Measurements from ENCODE around the gene DCBLD1.

Gene DCBLD1

DNA sequence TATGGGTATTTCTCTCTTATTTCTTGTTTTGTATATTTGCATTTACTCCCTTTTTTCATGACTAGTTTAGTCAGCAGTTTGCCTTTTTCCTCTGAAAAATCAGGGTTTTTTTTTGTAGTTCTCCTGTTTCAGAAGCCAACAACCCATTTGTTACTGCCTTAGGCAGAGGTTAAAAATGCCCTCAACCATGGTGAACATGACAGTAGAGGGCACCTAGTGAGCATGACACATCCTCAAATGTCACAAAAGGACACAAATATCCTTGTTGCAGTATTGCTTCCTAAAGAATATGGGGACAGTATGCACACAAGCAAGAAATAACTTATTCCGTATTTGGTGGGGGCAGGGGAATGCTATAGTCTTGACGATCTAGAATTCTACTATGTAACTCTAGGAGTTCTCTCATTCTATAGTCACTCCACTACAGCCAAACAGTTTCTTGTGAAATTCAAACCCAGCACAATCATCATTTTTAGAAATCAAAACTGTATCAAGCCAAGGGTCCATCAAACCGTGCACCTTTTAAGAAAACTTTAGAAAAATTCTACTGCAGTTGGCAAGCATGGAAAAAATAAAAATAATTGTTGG is 72.9 kb downstream of the DCBLD1 start:
- Histone ChIP-seq H3K36me3 (ENCODE audit: control insufficient read depth, insufficient read depth, low read length) (no peaks in the 10 kb centered on the region), H3K9me3 (ENCODE audit: control insufficient read depth, low read length) (no peaks in the 10 kb centered on the region), H3K27me3 (ENCODE audit: control insufficient read depth, insufficient read depth, low read length) (no peaks in the 10 kb centered on the region), H3K4me1 (ENCODE audit: control insufficient read depth, insufficient read depth, low read length) (no peaks in the 10 kb centered on the region), H3K4me3 (ENCODE audit: low read length) (no peak overlapping the region), H3K9ac (ENCODE audit: low read length) (no peak overlapping the region)

DNA sequence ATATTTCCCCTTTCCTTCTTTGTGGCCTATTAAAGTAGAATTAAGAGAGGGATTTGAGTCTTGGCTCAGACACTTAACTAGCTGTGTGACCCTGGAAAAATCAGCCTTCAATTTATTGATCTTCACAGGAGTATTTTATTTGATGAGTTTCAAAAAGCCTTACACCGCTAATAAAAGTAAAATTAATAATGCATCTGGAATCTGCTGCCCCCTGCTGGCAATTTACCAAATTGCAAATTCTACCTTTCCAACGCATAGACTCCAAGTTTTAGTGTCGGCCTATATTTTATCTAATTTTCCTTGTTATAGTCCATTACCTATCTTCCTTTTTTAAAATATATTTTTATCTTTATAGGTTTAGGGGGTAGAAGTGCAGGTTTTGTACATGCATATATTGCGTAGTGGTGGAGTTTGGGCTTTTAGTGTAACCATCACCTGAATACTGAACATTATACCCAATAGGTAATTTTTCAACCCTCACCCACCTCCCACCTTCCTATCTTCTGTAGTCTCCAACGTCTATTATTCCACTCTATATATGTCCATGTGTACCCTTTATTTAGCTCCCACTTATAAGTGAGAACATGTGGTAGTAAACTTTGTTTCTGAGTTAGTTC is 73.5 kb downstream of the DCBLD1 start:
- Histone ChIP-seq H3K9me3 (ENCODE audit: control insufficient read depth, low read length) (no peaks in the 10 kb centered on the region), H3K36me3 (ENCODE audit: control insufficient read depth, insufficient read depth, low read length) (no peaks in the 10 kb centered on the region), H3K9ac (ENCODE audit: low read length) (no peak overlapping the region), H3K4me3 (ENCODE audit: low read length) (no peak overlapping the region), H3K4me1 (ENCODE audit: control insufficient read depth, insufficient read depth, low read length) (no peaks in the 10 kb centered on the region), H3K27me3 (ENCODE audit: control insufficient read depth, insufficient read depth, low read length) (no peaks in the 10 kb centered on the region)

DNA sequence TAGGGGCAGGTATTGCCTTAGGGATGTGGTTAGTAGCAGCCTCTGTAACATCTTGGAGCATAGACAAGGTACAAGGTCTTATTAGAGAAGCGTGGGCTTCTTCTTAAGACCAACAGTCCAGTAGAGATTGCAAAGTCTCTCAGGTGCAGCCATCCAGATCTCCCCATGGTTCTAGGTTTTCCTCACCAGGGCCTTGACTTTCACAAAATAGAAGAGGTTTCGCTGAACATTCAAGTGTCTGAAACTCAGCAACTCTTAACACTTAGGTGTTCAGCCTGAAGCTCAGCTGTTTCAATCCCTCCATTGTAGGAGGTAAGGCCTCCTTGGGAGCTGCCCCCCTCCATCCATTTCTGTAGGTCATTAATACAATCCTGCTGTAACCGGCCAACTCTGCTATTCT is 75.5 kb downstream of the DCBLD1 start:
- Histone ChIP-seq H3K4me3 (ENCODE audit: low read length) (no peak overlapping the region), H3K36me3 (ENCODE audit: control insufficient read depth, insufficient read depth, low read length) (no peaks in the 10 kb centered on the region), H3K9ac (ENCODE audit: low read length) (no peak overlapping the region), H3K4me1 (ENCODE audit: control insufficient read depth, insufficient read depth, low read length) (no peaks in the 10 kb centered on the region), H3K9me3 (ENCODE audit: control insufficient read depth, low read length) (no peaks in the 10 kb centered on the region), H3K27me3 (ENCODE audit: control insufficient read depth, insufficient read depth, low read length) (no peaks in the 10 kb centered on the region)

DNA sequence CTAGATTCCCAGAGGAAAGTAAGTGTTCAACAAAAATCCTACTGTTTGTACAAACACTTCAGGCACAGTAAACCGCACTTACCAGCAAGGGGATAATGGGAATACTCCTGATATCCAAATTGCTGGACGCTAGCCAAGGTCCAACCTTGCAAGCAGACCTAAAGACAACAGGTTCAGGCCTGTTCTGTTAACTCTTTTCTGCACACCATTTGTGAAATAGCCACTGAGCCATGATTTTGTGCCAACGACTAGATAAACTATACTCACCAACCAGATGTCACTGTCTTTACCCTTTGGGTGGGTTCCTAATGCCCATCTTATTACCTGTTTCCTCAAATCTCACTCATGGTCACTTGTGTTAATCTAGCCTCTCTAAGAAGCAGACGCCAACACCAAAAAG is 76.3 kb downstream of the DCBLD1 start:
- Histone ChIP-seq H3K9ac (ENCODE audit: low read length) (no peak overlapping the region), H3K4me1 (ENCODE audit: control insufficient read depth, insufficient read depth, low read length) (no peaks in the 10 kb centered on the region), H3K4me3 (ENCODE audit: low read length) (no peak overlapping the region), H3K36me3 (ENCODE audit: control insufficient read depth, insufficient read depth, low read length) (no peaks in the 10 kb centered on the region), H3K27me3 (ENCODE audit: control insufficient read depth, insufficient read depth, low read length) (no peaks in the 10 kb centered on the region), H3K9me3 (ENCODE audit: control insufficient read depth, low read length) (no peaks in the 10 kb centered on the region)

DNA sequence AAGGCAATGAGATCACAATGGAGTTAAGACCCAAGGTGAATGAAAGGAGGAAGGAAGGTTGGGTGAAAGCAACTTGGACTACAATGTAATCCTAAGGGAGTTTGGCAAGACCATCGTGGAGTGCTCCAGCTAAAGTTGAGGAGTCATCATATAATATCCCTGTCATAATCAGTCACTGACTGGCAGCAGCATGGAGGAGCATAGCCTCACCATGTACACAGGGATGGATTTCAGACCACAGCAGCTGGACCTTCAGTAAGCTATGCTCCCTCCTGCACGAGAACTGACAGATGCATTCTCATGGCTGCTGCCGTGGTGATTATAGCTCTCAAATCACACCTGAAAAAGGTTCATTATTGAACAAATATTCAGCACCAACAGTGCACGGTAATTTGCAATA is 76.8 kb downstream of the DCBLD1 start:
- Histone ChIP-seq H3K9me3 (ENCODE audit: control insufficient read depth, low read length) (no peaks in the 10 kb centered on the region), H3K36me3 (ENCODE audit: control insufficient read depth, insufficient read depth, low read length) (no peaks in the 10 kb centered on the region), H3K9ac (ENCODE audit: low read length) (no peak overlapping the region), H3K27me3 (ENCODE audit: control insufficient read depth, insufficient read depth, low read length) (no peaks in the 10 kb centered on the region), H3K4me1 (ENCODE audit: control insufficient read depth, insufficient read depth, low read length) (no peaks in the 10 kb centered on the region), H3K4me3 (ENCODE audit: low read length) (no peak overlapping the region)

DNA sequence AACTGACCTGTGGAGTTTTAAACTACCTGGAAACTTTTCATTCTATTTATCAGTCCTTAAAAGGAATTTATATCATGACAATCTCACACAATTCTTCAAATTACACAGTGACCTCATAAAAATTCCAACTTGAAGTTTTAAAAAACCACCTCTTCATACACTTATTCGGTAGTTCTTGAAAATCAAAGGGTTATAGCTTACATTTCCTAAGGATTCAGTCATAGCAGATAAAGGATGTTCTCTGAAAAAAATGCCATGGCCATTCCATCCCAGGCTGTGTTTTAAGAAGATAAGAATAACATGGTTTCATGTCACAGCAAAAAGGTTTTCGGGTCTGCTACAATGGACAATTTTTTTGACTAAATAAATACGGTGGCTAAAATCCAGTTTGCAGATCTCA is 78.7 kb downstream of the DCBLD1 start:
- Histone ChIP-seq H3K4me3 (ENCODE audit: low read length) (no peak overlapping the region), H3K9ac (ENCODE audit: low read length) (no peak overlapping the region), H3K4me1 (ENCODE audit: control insufficient read depth, insufficient read depth, low read length) (no peaks in the 10 kb centered on the region), H3K9me3 (ENCODE audit: control insufficient read depth, low read length) (no peaks in the 10 kb centered on the region), H3K36me3 (ENCODE audit: control insufficient read depth, insufficient read depth, low read length) (no peaks in the 10 kb centered on the region), H3K27me3 (ENCODE audit: control insufficient read depth, insufficient read depth, low read length) (no peaks in the 10 kb centered on the region)

DNA sequence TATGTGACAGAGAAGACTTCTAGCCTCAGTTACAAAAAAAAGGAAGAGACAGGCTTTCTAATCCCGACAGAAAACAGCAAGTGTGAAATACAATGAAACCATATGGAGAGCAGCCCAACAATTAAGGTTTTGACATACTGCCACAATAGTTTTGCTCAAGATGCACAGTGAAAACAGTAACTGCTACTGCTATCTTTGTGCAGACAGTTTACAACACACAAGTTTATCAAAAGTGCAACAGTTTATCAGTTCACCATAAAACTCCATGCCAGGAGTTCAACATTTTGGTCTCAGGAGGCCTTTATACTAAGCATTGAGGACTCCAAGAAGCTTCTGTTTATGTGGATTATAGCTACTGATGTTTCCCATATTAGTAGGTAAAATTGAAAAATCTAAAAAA is 82.2 kb downstream of the DCBLD1 start:
- Histone ChIP-seq H3K4me3 (ENCODE audit: low read length) (no peak overlapping the region), H3K27me3 (ENCODE audit: control insufficient read depth, insufficient read depth, low read length) (no peaks in the 10 kb centered on the region), H3K9ac (ENCODE audit: low read length) (no peak overlapping the region), H3K36me3 (ENCODE audit: control insufficient read depth, insufficient read depth, low read length) (no peaks in the 10 kb centered on the region), H3K4me1 (ENCODE audit: control insufficient read depth, insufficient read depth, low read length) (no peaks in the 10 kb centered on the region), H3K9me3 (ENCODE audit: control insufficient read depth, low read length) (no peaks in the 10 kb centered on the region)

DNA sequence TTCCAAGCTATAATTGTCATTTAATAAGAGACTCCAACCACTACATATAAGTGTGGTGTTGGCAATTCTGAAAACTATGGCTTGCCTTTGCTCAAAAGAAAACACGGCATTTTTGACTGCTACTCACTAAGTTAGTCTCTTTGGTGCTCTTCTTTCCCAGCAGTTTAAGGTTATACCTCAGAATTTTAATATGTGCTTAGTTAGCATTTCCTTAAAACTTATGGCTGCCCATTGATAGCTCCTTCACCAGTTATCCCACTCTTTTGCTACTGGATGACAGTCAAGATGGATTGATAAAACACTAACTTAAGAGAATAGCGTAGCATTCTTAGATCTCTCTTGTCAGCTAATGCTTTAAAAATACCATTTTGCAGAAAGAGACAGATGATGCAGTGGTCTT is 85.8 kb downstream of the DCBLD1 start:
- Histone ChIP-seq H3K4me1 (ENCODE audit: control insufficient read depth, insufficient read depth, low read length) (no peaks in the 10 kb centered on the region), H3K36me3 (ENCODE audit: control insufficient read depth, insufficient read depth, low read length) (no peaks in the 10 kb centered on the region), H3K9me3 (ENCODE audit: control insufficient read depth, low read length) (no peaks in the 10 kb centered on the region), H3K9ac (ENCODE audit: low read length) (no peak overlapping the region), H3K27me3 (ENCODE audit: control insufficient read depth, insufficient read depth, low read length) (no peaks in the 10 kb centered on the region), H3K4me3 (ENCODE audit: low read length) (no peak overlapping the region)

DNA sequence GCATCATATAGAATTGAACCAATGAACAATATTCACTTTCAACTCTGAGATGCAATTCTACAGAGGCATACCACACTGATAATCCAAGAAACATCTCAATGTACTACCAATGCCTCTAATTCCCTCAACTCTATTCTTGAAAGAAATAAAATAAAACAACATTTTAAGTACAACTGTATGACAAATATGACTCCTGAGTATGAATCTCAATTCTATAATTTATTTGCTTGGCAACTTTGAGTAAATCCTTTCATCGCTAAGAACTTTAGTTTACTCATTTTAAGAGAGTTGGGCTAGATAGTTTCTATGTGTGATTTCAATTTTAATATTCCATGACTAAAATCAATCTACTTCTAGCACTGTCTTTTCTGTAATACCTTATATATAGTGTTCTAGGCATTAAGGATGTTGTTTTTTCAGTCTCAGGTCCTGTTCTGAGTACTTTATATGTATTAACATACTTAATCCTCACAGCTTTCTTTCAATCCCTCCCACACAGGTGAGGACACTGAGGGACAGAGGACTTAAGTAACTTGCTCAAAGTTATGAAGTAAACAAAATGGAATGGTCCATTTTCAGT is 86.4 kb downstream of the DCBLD1 start:
- no peak overlapping the region for H3K9ac ChIP-seq (ENCODE audit: low read length)
- H3K36me3 ChIP-seq (ENCODE audit: control insufficient read depth, insufficient read depth, low read length) = no peaks in the 10 kb centered on the region
- no peaks in the 10 kb centered on the region for H3K9me3 ChIP-seq (ENCODE audit: control insufficient read depth, low read length)
- no peaks in the 10 kb centered on the region for H3K4me1 ChIP-seq (ENCODE audit: control insufficient read depth, insufficient read depth, low read length)
- H3K27me3 ChIP-seq (ENCODE audit: control insufficient read depth, insufficient read depth, low read length) = no peaks in the 10 kb centered on the region
- no peak overlapping the region for H3K4me3 ChIP-seq (ENCODE audit: low read length)

DNA sequence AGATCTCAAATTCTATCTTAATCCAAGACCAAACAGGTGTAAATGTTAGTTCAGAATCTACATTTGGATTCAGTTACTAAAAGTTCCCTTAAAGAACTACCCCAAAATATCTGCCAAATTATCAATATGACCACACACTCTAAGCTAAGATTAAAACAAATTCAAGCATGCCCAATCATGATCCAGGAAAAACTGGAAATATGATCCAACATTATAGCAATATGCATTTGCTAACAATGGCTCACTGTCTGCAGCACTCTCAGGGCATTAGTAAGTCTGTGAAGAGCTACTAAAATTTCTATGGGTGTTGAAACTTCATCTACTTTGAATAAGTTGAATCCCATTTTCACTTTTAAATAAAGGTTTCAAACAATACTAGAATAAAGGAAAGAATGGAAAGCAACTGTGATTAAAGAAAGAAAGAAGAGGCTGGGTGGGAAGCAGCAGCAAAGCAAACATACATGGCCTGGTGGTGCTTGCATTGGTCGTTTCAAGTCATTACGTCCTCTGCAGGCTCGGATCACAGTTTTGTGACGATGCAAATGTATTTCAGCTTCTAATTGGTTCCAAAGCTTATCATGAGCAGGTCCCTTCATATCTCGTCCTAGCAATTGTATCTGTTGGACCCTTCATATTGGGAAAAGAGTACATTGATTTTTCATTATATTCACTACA is 90.7 kb downstream of the DCBLD1 start:
- Histone ChIP-seq H3K9ac (ENCODE audit: low read length) (no peak overlapping the region), H3K4me1 (ENCODE audit: control insufficient read depth, insufficient read depth, low read length) (no peaks in the 10 kb centered on the region), H3K9me3 (ENCODE audit: control insufficient read depth, low read length) (no peaks in the 10 kb centered on the region), H3K27me3 (ENCODE audit: control insufficient read depth, insufficient read depth, low read length) (no peaks in the 10 kb centered on the region), H3K4me3 (ENCODE audit: low read length) (no peak overlapping the region), H3K36me3 (ENCODE audit: control insufficient read depth, insufficient read depth, low read length) (peaks cover 4% of the 10 kb centered on the region)

DNA sequence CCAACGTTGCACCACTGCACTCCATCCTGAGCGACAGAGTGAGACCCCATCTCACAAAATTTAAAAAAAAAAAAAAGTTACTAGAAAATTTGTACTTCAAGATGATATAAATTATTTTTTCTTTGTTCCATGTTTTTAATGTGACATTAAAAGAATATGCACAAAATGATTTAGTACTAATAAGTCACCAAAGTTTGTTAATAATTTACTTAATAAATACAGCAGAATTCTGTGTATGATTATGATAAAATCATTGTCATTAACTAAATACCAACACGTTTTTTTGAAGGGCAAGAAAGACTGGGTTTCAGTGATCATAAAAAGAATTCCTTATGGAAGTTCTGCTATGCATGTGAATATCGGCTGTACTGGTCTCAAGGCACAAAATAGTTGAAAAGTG is 91.7 kb downstream of the DCBLD1 start:
- no peaks in the 10 kb centered on the region for H3K4me1 ChIP-seq (ENCODE audit: control insufficient read depth, insufficient read depth, low read length)
- peaks cover 4% of the 10 kb centered on the region for H3K36me3 ChIP-seq (ENCODE audit: control insufficient read depth, insufficient read depth, low read length)
- H3K4me3 ChIP-seq (ENCODE audit: low read length) = no peak overlapping the region
- no peaks in the 10 kb centered on the region for H3K9me3 ChIP-seq (ENCODE audit: control insufficient read depth, low read length)
- H3K9ac ChIP-seq (ENCODE audit: low read length) = no peak overlapping the region
- H3K27me3 ChIP-seq (ENCODE audit: control insufficient read depth, insufficient read depth, low read length) = no peaks in the 10 kb centered on the region

DNA sequence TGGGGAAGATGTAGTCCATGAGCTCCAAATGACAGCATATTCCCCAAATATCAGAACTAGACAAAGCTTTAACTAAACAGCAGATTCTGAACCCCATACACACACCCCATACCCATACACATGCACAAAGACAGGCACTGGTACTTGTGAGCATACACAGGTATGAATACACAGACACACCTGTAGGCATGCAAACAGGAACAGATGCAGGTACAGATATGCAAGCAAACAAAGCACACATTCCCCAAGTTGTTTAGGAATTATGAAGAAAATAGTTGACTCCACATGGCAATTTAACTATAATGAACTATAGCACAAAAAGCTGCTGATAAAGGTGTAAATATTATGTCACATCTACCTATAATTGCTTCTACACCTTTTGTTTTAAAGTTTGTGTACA is 103.2 kb downstream of the DCBLD1 start:
- Histone ChIP-seq H3K36me3 (ENCODE audit: control insufficient read depth, insufficient read depth, low read length) (no peaks in the 10 kb centered on the region), H3K4me3 (ENCODE audit: low read length) (no peak overlapping the region), H3K9me3 (ENCODE audit: control insufficient read depth, low read length) (no peaks in the 10 kb centered on the region), H3K4me1 (ENCODE audit: control insufficient read depth, insufficient read depth, low read length) (no peaks in the 10 kb centered on the region), H3K27me3 (ENCODE audit: control insufficient read depth, insufficient read depth, low read length) (no peaks in the 10 kb centered on the region), H3K9ac (ENCODE audit: low read length) (no peak overlapping the region)
